HepG2 (cell line): ENCODE data around the gene KRT17.

Experiments used
- GATAD2A ChIP-seq: IDR thresholded peaks from 2 replicates; pipeline ENCODE4 v1.6.1; 2016
- HOXD1 ChIP-seq: sonication (generic); formaldehyde crosslinking; IDR thresholded peaks from 2 replicates; pipeline ENCODE4 v1.5.0; 2020; ENCODE audit warnings: missing genetic modification reagents
- TOE1 ChIP-seq: sonication (generic); formaldehyde crosslinking; IDR thresholded peaks from 2 replicates; pipeline ENCODE4 v1.4.0; 2020; ENCODE audit warnings: mild to moderate bottlenecking, missing genetic modification reagents
- ZNF232 ChIP-seq: sonication (generic); formaldehyde crosslinking; IDR thresholded peaks from 2 replicates; pipeline ENCODE4 v1.4.0; 2020; ENCODE audit warnings: missing genetic modification reagents, borderline replicate concordance
- ZNF644 ChIP-seq: IDR thresholded peaks from 2 replicates; pipeline ENCODE4 v1.6.1; 2016; ENCODE audit warnings: low read depth
- TF ChIP-seq, protein P1 (sequence below): IDR thresholded peaks from 2 replicates; pipeline ENCODE4 v1.6.1; 2016
- TF ChIP-seq, protein P2 (sequence below): sonication (generic); formaldehyde crosslinking; IDR thresholded peaks from 2 replicates; pipeline ENCODE4 v1.4.0; 2020; ENCODE audit warnings: low read depth, mild to moderate bottlenecking, missing genetic modification reagents
- TF ChIP-seq, protein P3 (sequence below): sonication (generic); formaldehyde crosslinking; IDR thresholded peaks from 2 replicates; pipeline ENCODE4 v1.4.0; 2020; ENCODE audit warnings: missing genetic modification reagents, borderline replicate concordance
- TF ChIP-seq, protein P4 (sequence below): sonication (generic); formaldehyde crosslinking; IDR thresholded peaks from 2 replicates; pipeline ENCODE4 v1.5.0; 2020; ENCODE audit warnings: mild to moderate bottlenecking, missing genetic modification reagents, moderate library complexity

DNA sequence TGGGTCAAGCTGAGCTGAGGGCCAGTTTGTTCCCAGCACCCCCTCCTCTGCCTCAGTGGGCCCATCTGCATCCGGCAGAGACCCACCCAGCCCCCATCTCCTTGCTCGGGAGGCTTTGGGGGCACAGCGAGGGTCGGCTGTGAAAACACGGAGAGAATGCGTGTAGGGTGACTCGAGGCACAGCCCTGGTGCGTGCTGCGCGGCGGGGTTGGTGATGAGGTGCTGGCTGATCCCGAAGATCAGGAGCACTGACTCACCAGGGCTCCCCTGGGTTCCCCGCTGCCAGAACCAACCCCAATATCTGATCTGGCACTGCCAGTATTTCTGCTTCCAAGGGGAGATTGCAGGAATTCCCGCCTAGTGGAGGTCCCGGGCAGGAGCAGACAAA, 7.5 kb upstream of the KRT17 start:
- TF ChIP-seq ZNF232 (CRISPR knock-in tag) (no peak), TOE1 (no peak), ZNF644 (no peak), GATAD2A (CRISPR knock-in tag) (no peak), HOXD1 (CRISPR knock-in tag) (no peak)
- TF ChIP-seq, protein P1, sequence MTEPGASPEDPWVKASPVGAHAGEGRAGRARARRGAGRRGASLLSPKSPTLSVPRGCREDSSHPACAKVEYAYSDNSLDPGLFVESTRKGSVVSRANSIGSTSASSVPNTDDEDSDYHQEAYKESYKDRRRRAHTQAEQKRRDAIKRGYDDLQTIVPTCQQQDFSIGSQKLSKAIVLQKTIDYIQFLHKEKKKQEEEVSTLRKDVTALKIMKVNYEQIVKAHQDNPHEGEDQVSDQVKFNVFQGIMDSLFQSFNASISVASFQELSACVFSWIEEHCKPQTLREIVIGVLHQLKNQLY (CRISPR knock-in tag) = no peak
- TF ChIP-seq, protein P2, sequence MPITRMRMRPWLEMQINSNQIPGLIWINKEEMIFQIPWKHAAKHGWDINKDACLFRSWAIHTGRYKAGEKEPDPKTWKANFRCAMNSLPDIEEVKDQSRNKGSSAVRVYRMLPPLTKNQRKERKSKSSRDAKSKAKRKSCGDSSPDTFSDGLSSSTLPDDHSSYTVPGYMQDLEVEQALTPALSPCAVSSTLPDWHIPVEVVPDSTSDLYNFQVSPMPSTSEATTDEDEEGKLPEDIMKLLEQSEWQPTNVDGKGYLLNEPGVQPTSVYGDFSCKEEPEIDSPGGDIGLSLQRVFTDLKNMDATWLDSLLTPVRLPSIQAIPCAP (CRISPR knock-in tag) = no peak
- TF ChIP-seq, protein P3, sequence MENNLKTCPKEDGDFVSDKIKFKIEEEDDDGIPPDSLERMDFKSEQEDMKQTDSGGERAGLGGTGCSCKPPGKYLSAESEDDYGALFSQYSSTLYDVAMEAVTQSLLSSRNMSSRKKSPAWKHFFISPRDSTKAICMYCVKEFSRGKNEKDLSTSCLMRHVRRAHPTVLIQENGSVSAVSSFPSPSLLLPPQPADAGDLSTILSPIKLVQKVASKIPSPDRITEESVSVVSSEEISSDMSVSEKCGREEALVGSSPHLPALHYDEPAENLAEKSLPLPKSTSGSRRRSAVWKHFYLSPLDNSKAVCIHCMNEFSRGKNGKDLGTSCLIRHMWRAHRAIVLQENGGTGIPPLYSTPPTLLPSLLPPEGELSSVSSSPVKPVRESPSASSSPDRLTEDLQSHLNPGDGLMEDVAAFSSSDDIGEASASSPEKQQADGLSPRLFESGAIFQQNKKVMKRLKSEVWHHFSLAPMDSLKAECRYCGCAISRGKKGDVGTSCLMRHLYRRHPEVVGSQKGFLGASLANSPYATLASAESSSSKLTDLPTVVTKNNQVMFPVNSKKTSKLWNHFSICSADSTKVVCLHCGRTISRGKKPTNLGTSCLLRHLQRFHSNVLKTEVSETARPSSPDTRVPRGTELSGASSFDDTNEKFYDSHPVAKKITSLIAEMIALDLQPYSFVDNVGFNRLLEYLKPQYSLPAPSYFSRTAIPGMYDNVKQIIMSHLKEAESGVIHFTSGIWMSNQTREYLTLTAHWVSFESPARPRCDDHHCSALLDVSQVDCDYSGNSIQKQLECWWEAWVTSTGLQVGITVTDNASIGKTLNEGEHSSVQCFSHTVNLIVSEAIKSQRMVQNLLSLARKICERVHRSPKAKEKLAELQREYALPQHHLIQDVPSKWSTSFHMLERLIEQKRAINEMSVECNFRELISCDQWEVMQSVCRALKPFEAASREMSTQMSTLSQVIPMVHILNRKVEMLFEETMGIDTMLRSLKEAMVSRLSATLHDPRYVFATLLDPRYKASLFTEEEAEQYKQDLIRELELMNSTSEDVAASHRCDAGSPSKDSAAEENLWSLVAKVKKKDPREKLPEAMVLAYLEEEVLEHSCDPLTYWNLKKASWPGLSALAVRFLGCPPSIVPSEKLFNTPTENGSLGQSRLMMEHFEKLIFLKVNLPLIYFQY (CRISPR knock-in tag) = no peak
- TF ChIP-seq, protein P4, sequence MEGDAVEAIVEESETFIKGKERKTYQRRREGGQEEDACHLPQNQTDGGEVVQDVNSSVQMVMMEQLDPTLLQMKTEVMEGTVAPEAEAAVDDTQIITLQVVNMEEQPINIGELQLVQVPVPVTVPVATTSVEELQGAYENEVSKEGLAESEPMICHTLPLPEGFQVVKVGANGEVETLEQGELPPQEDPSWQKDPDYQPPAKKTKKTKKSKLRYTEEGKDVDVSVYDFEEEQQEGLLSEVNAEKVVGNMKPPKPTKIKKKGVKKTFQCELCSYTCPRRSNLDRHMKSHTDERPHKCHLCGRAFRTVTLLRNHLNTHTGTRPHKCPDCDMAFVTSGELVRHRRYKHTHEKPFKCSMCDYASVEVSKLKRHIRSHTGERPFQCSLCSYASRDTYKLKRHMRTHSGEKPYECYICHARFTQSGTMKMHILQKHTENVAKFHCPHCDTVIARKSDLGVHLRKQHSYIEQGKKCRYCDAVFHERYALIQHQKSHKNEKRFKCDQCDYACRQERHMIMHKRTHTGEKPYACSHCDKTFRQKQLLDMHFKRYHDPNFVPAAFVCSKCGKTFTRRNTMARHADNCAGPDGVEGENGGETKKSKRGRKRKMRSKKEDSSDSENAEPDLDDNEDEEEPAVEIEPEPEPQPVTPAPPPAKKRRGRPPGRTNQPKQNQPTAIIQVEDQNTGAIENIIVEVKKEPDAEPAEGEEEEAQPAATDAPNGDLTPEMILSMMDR (CRISPR knock-in tag) = no peak
